ENCODE data around the gene CASZ1.

The CASZ1 gene

DNA sequence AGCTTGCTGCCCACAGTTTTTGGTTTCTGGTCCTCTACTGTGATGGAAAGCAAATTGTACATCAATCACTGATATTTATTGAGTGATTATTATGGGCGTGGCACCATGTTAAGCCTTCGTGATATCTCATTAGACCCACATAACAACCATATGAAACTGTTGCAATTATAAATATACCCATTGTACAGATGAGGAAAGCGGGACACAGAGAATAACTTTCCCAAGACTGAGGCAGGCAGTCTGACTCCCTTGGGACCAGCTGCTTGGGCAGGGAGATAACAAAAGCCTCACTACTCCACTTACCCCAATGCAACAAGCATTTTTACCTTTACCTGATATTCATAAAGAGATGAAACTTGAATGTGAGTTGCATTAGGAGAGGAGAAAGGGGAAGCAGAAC lies 4.3 kb upstream of the CASZ1 start:
- no peaks in the 10 kb centered on the region for H3K36me3 ChIP-seq (ENCODE audit: control insufficient read depth, insufficient read depth, low read length)
- H3K9ac ChIP-seq: no peak overlapping the region
- no peaks in the 10 kb centered on the region for H3K4me1 ChIP-seq
- no peak overlapping the region for H3K4me3 ChIP-seq (ENCODE audit: low read depth, low read length)
- H2AFZ ChIP-seq: no peak overlapping the region
- no peak overlapping the region for H3K27ac ChIP-seq
- no peaks in the 10 kb centered on the region for H3K9me3 ChIP-seq (ENCODE audit: control insufficient read depth, low read length)
- TF ChIP-seq CTCF (IDR thresholded peaks at IDR 0.05): no peak
- H3K79me2 ChIP-seq: no peaks in the 10 kb centered on the region
- no peak overlapping the region for H3K4me2 ChIP-seq (ENCODE audit: low read length)
- H3K27me3 ChIP-seq (ENCODE audit: control insufficient read depth, insufficient read depth, low read length): no peaks in the 10 kb centered on the region

DNA sequence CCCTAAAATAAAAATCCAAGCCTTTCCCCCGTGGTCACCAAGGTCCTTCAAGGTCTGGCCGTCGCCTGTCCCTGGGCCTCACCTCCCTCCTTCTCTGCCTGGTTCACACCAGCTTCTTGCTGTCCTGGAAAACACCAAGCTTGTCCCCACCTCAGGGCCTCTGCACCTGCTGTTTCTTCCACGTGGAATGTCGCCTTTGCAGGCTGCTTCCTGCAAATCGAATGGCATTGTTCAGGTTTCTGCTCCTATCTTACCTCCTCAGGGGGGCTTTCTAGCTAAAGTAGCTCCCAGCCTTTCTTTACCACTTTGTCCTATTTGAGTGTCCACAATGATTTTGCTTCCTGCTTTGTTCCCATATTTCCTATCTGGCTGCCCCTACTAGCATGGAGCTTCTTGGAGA lies 3.3 kb upstream of the CASZ1 start:
- Histone ChIP-seq H3K9me3 (ENCODE audit: control insufficient read depth, low read length) (no peaks in the 10 kb centered on the region), H3K36me3 (ENCODE audit: control insufficient read depth, insufficient read depth, low read length) (no peaks in the 10 kb centered on the region), H3K27me3 (ENCODE audit: control insufficient read depth, insufficient read depth, low read length) (no peaks in the 10 kb centered on the region), H3K79me2 (no peaks in the 10 kb centered on the region), H3K4me2 (ENCODE audit: low read length) (no peak overlapping the region), H3K4me3 (ENCODE audit: low read depth, low read length) (no peak overlapping the region), H2AFZ (no peak overlapping the region), H3K9ac (no peak overlapping the region), H3K27ac (no peak overlapping the region), H3K4me1 (no peaks in the 10 kb centered on the region)
- no peak for TF ChIP-seq CTCF (IDR thresholded peaks at IDR 0.05)

DNA sequence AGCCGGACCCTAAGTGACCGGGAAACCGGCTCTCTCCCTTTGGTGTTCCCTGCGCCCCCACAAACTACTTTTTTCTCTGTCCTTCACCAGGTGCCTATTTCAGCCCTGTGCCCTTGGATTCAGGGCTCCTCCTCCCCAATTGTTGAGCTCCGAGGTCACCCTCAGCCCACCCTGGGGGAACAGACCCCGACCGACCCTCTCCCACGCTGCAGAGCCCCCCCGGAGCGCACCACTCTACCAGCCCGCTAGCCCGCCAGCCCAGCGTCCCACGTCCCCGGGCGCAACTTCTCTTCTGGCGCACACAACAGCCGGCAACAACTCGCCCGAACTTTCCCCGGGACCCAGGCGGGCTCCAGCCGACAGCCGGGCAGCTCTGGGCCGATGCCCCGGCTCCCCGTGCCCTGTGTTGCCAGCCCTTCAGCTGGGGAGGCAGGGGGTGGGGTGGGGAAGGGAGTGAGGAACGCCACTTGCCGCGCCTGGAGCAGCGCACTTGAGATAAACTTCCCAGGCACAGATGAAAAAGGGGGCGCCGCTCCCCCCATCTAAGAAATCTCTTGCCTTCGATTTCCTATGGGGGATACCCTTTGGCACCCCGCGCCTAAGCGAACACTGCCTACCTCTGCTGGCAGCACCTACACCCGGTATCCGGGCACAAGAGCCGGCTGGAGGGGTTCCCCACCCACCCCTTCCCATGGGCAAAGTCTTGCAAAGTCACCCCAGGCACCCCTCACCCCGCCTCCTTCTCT lies 997 bp downstream of the CASZ1 start:
- no peak for TF ChIP-seq CTCF (IDR thresholded peaks at IDR 0.05)
- Histone ChIP-seq H3K27me3 (ENCODE audit: control insufficient read depth, insufficient read depth, low read length) (no peaks in the 10 kb centered on the region), H3K4me1 (no peaks in the 10 kb centered on the region), H3K4me3 (ENCODE audit: low read depth, low read length) (peak overlapping the region; percentile 51), H3K9ac (no peak overlapping the region), H3K9me3 (ENCODE audit: control insufficient read depth, low read length) (no peaks in the 10 kb centered on the region), H3K27ac (no peak overlapping the region), H3K36me3 (ENCODE audit: control insufficient read depth, insufficient read depth, low read length) (no peaks in the 10 kb centered on the region), H3K79me2 (no peaks in the 10 kb centered on the region), H2AFZ (no peak overlapping the region), H3K4me2 (ENCODE audit: low read length) (peak overlapping the region; percentile 70)

DNA sequence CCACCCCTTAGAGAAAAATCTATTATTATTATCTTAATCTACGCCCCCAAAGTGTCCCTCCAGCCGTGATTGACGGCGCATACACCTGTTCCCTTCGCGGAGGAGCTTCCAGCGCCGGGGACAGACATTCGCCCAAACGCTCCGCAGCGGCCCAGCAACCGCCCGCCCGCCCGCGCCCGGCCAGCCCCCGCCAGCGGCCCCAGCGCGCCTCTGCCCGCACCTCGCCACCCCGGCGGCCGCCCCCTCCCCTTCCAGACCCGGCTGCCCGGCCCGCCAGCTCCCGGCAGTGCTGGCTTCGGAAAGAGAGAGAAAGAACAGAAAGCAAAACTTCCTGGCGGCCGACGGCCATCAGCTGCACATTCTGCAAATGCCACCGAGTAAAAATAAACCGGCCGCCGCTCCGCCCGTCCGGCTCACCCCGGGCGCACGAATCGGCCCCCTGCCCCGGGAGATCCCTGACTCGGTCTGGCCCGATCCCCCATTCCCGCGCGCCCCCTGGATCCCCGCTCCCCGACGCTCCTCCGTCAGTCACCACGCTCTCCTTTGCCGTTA lies 1.6 kb downstream of the CASZ1 start:
- Histone ChIP-seq H3K36me3 (ENCODE audit: control insufficient read depth, insufficient read depth, low read length) (no peaks in the 10 kb centered on the region), H3K4me1 (no peaks in the 10 kb centered on the region), H3K9ac (no peak overlapping the region), H3K27ac (no peak overlapping the region), H3K27me3 (ENCODE audit: control insufficient read depth, insufficient read depth, low read length) (no peaks in the 10 kb centered on the region), H3K4me3 (ENCODE audit: low read depth, low read length) (peak overlapping the region; percentile 51), H3K9me3 (ENCODE audit: control insufficient read depth, low read length) (no peaks in the 10 kb centered on the region), H2AFZ (no peak overlapping the region), H3K79me2 (no peaks in the 10 kb centered on the region), H3K4me2 (ENCODE audit: low read length) (peak overlapping the region; percentile 82)
- no peak for TF ChIP-seq CTCF (IDR thresholded peaks at IDR 0.05)
